VCaP (cell line): Measurements from ENCODE around the gene KRTCAP3.

ENCODE experiments used
- H3K27ac ChIP-seq: fragments of 450-650 bp; 2 replicates; pipeline ENCODE4 v1.5.1; 2017
- TF ChIP-seq, protein P1 (sequence below): fragments of 450-650 bp; conservative IDR thresholded peaks from 2 replicates; pipeline ENCODE4 v1.5.1; 2017; ENCODE audit warnings: mild to moderate bottlenecking, moderate library complexity

Gene KRTCAP3, protein sequence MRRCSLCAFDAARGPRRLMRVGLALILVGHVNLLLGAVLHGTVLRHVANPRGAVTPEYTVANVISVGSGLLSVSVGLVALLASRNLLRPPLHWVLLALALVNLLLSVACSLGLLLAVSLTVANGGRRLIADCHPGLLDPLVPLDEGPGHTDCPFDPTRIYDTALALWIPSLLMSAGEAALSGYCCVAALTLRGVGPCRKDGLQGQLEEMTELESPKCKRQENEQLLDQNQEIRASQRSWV

DNA sequence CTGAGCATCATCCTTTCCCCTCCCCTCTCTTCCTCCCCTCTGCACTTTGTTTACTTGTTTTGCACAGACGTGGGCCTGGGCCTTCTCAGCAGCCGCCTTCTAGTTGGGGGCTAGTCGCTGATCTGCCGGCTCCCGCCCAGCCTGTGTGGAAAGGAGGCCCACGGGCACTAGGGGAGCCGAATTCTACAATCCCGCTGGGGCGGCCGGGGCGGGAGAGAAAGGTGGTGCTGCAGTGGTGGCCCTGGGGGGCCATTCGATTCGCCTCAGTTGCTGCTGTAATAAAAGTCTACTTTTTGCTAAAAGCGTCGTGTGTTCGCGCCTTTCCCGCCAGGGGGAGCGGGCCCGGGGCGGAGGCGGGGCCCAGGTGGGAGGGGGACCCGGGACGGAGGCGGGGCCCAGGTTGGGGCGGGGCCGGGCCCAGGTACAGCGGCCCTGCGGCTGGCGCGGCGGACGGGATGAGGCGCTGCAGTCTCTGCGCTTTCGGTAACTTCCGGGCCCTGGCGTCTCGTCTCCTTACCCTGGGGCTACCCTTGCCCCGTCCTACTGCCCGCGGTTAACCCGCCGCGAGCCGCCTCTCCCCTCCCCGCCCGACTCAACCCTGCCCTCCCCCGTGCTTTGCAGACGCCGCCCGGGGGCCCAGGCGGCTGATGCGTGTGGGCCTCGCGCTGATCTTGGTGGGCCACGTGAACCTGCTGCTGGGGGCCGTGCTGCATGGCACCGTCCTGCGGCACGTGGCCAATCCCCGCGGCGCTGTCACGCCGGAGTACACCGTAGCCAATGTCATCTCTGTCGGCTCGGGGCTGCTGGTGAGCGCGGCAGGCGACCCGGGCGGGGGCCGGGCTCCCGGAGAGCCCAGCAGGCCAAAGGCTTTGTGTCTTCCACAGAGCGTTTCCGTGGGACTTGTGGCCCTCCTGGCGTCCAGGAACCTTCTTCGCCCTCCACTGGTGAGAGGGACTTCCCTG, at the start of gene KRTCAP3:
Gene KRTCAP3 (plus strand): TSS at position 424 of the 962 bp plus-strand sequence. CDS start 32 bp downstream, at position 456.
- TF ChIP-seq, protein P1, sequence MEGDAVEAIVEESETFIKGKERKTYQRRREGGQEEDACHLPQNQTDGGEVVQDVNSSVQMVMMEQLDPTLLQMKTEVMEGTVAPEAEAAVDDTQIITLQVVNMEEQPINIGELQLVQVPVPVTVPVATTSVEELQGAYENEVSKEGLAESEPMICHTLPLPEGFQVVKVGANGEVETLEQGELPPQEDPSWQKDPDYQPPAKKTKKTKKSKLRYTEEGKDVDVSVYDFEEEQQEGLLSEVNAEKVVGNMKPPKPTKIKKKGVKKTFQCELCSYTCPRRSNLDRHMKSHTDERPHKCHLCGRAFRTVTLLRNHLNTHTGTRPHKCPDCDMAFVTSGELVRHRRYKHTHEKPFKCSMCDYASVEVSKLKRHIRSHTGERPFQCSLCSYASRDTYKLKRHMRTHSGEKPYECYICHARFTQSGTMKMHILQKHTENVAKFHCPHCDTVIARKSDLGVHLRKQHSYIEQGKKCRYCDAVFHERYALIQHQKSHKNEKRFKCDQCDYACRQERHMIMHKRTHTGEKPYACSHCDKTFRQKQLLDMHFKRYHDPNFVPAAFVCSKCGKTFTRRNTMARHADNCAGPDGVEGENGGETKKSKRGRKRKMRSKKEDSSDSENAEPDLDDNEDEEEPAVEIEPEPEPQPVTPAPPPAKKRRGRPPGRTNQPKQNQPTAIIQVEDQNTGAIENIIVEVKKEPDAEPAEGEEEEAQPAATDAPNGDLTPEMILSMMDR: peak; percentile 81
- peak within 1 kb of the TSS; percentile 72 for H3K27ac ChIP-seq

DNA sequence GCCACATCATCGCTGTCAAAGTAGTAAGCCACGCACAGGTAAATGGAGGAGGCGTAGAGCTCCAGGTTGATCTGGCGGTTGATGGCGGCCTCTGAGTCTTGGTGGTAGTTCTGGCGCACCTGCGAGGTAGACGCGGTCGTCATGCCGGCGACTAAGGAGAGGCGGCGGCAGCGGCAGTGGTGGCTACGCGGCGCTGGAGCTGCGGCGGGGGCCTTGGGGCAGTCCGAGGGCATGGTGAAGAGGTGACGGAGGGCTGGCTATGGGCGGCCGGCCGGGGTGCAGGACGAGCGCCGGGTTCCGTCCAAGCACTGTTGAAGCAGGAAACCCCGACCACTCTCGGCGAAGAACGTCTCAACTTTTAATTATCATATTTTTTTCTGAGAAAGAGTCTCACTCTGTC, 49.0 kb upstream of the KRTCAP3 start:
- H3K27ac ChIP-seq: no peak overlapping the region
- TF ChIP-seq, protein P1: no peak

GRCh38 chr2:27398962-27399361, 43.2 kb upstream of the KRTCAP3 start:
- TF ChIP-seq, protein P1: no peak

GRCh38 chr2:27400348-27401135, 41.6 kb upstream of the KRTCAP3 start:
- TF ChIP-seq, protein P1: no peak
- no peak overlapping the region for H3K27ac ChIP-seq

More at GRCh38 chr2:27398962-27399361, 43.2 kb upstream of the KRTCAP3 start:
- H3K27ac ChIP-seq: no peak overlapping the region

DNA sequence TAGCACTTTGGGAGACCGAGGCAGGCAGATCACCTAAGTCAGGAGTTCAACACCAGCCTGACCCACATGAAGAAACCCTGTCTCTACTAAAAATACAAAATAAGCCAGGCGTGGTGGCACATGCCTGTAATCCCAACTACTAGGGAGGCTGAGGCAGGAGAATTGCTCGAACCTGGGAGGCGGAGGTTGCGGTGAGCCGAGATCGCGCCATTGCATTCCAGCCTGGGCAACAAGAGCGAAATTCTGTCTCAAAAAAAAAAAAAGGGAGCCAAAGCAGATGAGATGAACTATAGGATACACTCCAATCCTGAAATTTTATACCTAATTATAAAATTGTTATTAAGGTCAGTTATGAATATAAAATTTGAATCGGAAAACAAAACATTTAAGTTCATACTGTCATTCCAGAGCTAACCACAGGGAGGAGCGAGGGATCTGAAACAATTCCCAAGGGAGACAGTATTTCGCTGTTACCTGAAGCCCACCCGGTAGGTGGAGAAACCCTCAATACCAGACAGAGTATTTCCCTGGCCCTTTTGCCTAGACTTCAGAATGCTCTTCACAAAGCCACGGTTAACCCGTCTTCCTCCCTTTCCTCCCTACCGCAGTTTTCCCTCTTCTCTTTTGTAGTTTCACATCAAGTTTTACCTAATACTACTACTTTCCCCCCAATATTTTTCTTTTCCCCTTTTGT, 34.2 kb upstream of the KRTCAP3 start:
- TF ChIP-seq, protein P1: peak; percentile 76
- H3K27ac ChIP-seq: peak overlapping the region; percentile 92

DNA sequence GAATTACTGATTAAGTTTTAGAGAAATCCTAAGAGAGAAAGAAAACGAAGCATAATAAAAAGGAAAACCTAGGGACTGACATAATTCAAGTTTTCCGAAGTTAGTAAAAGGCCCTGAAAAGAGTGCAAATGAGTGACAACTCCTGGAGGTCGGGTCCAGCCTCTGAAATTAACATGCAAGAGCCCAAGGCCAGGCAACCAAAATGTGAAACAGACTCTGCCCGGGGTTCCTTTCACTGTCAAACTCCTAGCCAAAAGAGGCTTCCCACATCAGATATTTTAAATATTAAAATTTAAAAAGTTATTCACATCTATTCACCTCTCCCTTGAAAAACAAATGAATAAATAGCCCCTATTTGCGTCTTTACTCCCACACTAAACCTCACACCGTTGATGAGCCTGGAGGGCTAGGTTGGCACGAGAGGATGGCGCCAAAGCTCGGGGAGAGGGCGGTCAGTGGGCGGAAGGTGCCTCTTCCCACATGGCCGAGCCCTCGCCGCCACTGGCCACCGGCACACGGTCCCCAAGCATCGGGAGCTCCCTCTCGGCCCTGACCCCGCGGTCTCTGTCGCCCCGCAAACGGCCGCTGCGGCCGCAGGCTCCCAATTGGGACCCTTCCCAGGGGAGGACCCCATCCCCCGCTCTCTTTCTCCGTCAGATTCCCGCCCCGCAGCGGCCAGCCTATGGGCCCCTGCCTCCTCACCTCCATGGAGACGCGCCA, 33.4 kb upstream of the KRTCAP3 start:
- TF ChIP-seq, protein P1: no peak
- peak overlapping the region; percentile 92 for H3K27ac ChIP-seq
